Islet of Langerhans (tissue), 1 donor: ENCODE results near the gene SETD5.

ENCODE experiments used
- FAIRE-seq: peaks from one replicate; lab custom pipeline; 2011; peaks lifted over from hg19 to GRCh38; lab: Jason Lieb, UNC

SETD5 gene

GRCh38 chr3:9388142-9388541 lies 9.3 kb upstream of the SETD5 start:
- no peak for FAIRE-seq

DNA sequence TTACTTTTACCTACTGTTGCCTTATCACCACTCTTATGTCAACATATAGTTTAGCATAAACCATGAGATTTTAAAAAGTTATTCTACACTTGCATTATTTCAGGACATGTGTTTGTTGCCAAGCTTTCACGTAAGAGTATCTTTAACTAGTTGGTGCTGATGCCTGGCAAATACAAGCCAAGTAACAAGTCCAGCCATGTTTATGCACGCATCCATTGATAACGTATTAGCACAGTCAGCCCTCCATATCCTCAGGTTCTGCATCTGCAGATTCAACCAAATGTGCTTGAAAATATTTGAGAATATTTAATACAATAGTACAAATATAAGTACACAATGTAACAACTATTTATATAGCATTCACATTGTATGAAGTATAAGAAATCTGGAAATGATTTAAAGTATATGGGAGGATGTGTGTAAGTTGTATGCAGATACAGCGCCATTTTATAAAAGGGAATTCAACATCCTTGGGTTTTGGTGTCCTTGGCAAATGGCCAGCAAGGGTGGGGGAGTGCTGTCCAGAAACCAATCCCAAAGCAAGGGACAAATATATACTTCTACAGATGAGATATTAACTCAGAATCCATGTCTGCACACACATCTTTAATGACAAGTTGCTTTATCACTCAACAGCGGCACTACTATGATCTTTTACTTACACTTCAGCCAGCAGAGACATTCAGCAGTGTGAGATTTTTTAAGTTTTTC lies 8.7 kb upstream of the SETD5 start:
- FAIRE-seq = no peak

- FAIRE-seq = no peak
Measured at GRCh38 chr3:9390265-9390888, 7.0 kb upstream of the SETD5 start.

GRCh38 chr3:9392041-9392440 lies 5.4 kb upstream of the SETD5 start:
- FAIRE-seq = no peak

- no peak for FAIRE-seq
Measured at GRCh38 chr3:9395570-9396300, 1.7 kb upstream of the SETD5 start.

DNA sequence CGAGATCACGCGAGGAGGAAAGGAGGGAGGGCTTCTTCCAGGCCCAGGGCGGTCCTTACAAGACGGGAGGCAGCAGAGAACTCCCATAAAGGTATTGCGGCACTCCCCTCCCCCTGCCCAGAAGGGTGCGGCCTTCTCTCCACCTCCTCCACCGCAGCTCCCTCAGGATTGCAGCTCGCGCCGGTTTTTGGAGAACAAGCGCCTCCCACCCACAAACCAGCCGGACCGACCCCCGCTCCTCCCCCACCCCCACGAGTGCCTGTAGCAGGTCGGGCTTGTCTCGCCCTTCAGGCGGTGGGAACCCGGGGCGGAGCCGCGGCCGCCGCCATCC lies 1.1 kb upstream of the SETD5 start:
- FAIRE-seq = no peak

- peak; percentile 9 for FAIRE-seq
Measured at GRCh38 chr3:9396632-9397331, 633 bp upstream of the SETD5 start.

- FAIRE-seq = no peak
Measured at GRCh38 chr3:9397906-9398699, 688 bp downstream of the SETD5 start.

DNA sequence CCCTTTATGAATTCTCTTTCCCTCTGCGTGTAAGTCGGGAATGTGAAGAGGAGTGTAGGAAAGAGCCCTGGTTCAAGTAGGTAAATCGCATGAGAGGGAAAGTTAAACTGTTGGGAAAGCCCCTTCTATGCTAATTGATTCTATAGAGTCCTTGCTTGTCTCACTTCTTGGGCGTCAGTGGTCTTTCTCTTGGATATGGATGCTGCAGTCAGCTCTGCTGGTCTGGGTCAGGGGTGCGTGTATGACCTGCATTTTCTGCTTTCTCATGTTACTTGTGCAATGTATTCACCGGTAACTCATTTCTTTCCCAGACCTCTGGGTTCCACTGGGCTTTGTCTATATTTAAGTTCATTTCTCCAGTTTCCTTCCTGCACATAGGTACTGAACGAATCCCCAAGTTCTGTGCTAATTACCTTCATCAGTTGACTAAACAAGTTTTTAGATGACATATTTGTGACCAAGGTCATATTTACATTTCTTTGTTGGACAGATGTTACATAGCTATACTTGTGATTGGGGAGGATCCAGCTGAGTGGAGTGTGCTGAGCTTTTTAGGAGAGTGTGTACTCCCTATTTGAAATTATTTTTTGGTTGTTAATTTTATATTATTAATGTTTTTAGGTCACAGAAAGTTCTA lies 1.4 kb downstream of the SETD5 start:
- FAIRE-seq = no peak

DNA sequence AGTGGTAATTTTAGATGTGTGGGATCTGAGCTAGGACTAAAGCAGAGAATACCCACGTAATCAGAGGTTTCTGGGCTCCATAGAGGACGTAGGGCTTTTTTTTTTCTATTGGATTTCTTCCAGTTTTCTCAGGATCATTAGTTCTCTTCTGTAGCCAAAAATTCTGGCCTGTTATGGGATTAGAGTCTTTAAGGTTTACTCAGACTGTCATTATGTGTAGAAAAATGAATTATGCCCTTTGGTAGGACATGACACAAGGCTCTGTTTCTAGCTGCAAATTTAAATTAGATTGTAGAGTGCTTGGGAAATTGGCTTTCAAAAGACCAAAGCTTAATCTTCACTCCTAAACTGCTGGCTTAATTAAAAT lies 1.9 kb downstream of the SETD5 start:
- FAIRE-seq = no peak

DNA sequence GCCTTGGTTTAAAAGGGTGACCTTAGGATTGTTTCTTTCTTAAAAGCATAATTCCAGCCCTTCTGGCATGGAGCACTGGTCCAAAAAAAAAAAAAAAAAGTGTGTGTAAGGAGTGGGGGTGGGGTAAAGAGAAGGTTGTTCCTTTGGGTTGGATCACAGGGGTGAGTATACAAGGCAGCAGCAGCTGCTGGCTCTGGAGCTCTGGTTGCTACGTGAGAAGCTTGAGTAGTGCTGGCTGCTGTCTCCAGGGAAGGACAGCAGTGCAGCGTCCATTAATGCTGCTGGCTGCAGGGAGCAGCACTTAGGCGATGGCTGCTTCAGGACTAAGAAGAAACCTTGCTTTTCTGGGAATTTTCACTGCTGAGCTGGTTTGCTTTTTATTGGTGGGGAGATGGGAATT lies 2.3 kb downstream of the SETD5 start:
- FAIRE-seq = peak; percentile 82

DNA sequence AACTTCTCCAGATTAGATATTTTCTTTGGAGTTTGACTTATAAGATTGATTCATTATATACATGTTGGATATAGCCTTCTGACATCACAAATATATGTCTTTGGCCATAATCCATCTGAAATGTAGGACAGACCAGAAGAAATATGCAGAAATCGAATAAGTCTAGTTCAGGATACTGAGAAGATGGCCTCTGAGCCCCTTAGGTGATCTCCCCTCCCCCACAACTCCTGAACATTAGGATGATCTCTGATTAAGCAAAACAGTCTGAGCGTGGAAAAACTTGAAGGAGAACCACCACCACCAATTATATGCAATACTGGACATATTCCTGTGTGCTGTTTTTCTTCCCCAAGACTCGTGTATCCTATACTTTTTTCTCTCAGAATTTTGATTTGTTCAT lies 3.2 kb downstream of the SETD5 start:
- FAIRE-seq = no peak

GRCh38 chr3:9401986-9402385 lies 4.6 kb downstream of the SETD5 start:
- FAIRE-seq = no peak

DNA sequence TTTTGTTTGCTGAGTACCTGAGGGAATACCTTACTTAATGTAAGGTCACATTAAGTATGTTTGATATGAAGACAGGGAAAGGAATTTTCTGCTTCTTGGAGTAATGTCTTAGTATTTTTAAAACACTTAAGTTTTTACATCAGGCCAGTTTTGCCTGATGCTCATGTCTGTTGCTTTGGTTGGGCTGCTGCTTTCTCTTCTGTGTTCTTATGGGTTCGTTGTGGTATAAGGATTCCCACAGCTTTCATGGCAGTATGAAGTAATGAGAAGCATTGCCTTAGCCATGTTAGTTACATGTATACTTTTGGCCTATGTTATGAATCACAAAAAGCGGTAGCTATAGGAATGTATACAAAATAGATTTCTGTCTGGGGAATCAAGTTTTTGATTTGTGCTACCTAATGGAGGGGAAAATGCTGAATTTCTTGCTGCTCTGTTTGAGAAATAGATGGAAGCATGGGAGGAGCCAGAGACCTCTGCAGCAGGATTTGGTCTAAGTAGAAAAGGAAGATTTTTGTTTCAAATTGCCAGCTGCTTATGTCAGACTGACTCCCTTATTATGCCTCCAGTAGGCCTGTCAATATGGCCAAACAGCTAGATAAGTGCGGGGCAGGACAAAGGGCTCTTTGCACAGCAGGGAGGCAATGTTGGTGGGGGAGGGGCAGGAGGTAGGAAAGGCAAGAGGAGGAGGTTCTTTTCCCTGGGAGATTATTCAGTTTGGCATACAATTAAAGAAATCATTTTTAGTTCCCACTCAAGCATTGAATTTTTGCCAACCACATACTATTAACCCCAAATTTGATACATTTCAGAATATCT lies 5.2 kb downstream of the SETD5 start:
- no peak for FAIRE-seq

- no peak for FAIRE-seq
Measured at GRCh38 chr3:9403463-9403862, 6.0 kb downstream of the SETD5 start.

DNA sequence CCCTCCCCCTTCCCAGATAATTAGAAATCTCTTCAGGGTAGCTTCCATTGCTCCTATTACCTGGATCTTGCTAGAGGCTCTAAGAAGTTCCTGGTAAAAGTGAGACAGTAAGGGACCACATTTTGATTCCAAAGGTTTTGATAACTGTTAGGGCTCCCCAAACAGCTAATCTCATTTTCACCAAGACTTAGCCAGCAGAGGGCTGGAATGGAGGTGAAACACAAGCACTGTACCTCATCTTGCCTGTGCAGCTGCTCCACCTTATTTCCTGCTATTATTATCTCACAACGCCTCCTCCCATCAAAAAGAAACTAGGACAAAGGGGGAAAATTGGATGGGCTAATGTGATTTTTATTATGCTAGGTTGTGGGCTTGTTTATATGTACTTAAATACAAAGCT lies 7.3 kb downstream of the SETD5 start:
- FAIRE-seq = no peak

DNA sequence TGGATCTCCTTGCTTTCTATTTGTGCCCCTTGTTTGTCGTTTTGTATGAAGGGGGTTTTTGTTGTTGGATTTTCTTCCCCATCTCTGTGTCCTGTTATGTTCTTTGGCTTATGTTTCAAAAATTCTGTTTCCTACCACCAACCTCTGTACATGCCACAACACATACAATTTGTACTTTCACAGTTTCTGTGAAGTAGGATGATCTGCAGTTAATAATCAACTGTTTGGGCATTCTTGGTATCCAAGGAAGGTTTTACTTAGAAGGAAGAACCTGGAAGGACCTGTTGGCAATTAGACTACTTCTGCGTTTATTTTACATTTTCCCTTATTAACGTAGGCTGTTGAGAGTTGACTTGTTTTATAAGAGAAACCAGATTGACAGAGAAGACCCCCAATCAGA lies 8.3 kb downstream of the SETD5 start:
- no peak for FAIRE-seq

DNA sequence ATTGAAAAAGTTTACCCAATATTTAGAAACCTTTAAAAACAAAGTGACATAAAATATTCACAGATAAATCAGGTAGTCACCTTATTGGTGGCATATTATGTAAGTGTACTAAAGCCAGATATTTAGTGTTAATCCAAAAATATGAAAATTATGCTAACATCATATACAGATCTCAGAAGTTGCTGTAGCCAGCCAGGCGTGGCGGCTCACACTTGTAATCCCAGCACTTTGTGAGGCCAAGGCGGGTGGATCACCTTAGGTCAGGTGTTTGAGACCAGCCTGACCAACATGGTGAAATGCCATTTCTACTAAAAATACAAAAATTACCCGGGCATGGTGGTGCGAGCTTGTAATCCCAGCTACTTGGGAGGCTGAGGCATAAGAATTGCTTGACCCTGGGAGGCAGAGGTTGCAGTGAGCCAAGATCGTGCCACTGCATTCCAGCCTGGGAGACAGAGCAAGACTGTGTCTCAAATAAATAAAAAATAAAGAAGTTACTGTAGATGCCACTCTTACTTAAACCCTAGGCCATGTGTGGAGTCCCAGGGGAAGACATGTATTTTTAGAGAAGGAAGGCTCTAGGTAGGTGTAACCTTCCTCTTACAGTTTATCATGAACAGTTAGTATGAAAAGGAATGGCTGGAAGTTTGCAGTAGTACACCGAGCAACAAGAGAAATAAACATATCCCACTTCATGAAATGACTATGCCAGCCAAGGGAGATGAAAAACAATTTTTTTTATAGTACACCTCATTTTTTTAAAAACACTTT lies 9.6 kb downstream of the SETD5 start:
- FAIRE-seq = no peak

- FAIRE-seq = no peak
Measured at GRCh38 chr3:9408061-9408460, 10.6 kb downstream of the SETD5 start.

- no peak for FAIRE-seq
Measured at GRCh38 chr3:9408546-9408945, 11.1 kb downstream of the SETD5 start.
